Measurements from ENCODE around the gene PDP2.

DNA sequence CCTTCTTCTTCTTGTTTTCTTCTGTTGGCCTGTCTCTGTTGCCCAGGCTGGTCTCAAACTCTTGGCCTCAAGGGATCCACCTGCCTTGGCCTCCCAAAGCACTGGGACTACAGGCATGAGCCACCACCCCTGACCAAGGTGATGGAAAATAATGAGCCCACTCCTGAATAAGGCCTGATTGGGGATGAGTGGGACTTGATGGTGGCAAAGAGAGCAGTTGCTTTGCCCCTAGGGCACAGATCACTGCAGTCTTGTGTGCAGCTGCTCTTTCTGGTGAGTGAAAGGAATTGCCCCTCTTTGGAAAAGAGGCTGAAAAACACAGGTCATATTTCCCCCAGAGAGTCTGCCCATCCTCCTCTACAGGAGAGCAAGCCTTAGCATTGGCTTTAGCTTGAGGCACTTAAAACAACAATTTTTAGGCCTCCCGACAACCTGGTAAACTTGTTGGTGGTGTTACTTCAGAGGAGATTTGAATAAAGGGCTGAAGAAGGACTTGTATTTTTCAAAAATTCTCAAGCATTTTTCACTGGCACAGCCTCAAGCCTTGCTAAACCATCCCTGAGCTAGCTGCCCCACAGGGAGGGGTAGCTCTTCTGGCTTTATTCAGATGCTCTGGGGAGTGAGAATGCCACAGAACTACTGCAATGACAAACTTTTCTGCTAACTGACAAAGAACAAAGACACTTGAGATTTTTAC lies 6.1 kb upstream of the PDP2 start:
- no peak for TF ChIP-seq POLR2A (IDR thresholded peaks at IDR 0.05)
- TF ChIP-seq, protein P1, sequence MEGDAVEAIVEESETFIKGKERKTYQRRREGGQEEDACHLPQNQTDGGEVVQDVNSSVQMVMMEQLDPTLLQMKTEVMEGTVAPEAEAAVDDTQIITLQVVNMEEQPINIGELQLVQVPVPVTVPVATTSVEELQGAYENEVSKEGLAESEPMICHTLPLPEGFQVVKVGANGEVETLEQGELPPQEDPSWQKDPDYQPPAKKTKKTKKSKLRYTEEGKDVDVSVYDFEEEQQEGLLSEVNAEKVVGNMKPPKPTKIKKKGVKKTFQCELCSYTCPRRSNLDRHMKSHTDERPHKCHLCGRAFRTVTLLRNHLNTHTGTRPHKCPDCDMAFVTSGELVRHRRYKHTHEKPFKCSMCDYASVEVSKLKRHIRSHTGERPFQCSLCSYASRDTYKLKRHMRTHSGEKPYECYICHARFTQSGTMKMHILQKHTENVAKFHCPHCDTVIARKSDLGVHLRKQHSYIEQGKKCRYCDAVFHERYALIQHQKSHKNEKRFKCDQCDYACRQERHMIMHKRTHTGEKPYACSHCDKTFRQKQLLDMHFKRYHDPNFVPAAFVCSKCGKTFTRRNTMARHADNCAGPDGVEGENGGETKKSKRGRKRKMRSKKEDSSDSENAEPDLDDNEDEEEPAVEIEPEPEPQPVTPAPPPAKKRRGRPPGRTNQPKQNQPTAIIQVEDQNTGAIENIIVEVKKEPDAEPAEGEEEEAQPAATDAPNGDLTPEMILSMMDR (IDR thresholded peaks at IDR 0.05): no peak
